ENCODE data around the gene TBX15.
"Not testable (repeated sequence)": the region's sequence is repeated elsewhere in the genome, so short reads cannot be mapped to it uniquely, and the experiment has no call there.

The TBX15 gene

DNA sequence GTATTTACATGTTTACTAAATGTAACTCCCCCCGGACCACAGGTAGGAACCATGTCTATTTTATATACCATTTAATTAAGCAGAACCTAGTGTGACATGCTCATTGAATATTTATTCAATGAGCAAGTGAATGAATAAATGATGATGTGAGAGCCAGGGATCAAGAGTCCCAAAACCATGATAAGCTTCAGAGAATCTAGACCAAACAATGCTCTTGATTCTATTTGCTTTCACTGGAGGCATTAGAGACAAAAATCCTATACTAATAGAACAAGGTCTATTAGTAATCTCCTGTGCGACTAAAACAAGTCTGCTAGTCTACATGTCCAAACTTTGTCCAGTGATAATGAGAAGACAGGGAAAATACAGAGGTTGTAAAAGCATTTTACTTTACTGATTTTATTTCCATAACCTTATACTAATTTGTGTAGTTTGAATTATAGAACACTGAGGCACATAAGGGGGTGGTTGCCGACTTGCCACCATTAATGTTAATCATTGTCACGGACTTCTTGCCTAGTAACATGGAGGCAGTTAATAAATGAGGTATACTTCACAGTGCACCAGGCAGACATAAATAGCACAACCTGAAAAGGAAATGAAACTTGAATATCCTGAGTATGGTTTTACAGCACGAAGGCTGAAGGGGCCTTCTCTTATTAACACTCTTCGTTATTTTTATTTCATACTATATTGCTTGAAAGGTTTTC lies 69.8 kb downstream of the TBX15 start:
- Histone ChIP-seq H3K27ac (no peak overlapping the region), H3K4me3 (no peak overlapping the region)
- DNase-seq (ENCODE audit: low spot score) = no peak
- no peak for TF ChIP-seq CTCF (IDR thresholded peaks at IDR 0.05)

DNA sequence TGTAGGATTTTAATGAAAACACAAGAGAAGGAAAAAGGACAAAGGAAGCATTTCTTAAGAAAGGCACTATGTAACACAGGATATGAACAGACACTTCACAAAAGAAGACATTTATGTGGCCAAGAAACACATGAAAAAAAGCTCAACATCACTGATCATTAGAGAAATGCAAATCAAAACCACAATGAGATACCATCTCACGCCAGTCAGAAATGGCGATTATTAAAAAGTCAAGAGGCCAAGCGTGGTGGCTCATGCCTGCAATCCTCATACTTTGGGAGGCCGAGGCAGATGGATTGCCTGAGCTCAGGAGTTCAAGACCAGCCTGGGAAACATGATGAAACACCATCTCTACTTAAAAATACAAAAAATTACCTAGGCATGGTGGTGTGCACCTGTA lies 71.8 kb downstream of the TBX15 start:
- not testable (repeated sequence) for H3K27ac ChIP-seq; DNase-seq (ENCODE audit: low spot score); H3K4me3 ChIP-seq

DNA sequence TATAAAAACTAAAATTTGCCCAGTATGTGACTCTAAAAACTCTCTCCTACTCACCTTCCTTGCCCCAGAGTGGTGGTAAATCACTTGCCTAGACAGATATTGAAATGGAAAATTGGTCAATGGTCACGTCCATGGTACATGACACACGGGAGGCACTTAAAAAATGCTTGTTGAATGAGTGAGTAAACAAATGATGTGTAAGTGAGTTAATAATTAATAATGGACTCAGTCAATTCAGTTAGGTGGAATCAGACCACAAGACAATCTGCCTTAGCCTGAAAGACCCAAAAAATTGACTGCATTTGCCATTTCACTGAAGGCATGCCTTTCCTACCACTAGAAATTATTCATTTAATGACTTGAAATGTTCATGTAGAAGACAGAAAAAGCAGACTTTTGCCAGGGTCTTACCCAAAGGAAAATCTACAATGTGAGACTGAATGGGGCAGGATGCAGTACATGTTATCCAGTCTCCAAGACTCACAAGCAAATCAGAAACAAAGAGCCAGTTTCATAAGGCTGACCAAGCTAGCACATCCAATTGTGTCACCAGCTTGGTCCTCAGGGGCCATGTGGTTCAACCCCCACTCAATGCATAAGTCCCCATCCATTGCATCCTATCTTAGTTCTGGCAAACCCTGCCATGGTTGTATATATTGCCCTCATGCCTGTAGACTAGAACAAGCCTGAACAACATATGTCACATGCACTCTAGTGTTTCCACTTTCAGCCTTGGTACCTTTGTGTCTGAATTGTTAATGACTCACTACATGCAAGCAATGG lies 73.6 kb downstream of the TBX15 start:
- DNase-seq (ENCODE audit: low spot score) = no peak
- Histone ChIP-seq H3K4me3 (no peak overlapping the region), H3K27ac (no peak overlapping the region)
- TF ChIP-seq CTCF (IDR thresholded peaks at IDR 0.05) = no peak

DNA sequence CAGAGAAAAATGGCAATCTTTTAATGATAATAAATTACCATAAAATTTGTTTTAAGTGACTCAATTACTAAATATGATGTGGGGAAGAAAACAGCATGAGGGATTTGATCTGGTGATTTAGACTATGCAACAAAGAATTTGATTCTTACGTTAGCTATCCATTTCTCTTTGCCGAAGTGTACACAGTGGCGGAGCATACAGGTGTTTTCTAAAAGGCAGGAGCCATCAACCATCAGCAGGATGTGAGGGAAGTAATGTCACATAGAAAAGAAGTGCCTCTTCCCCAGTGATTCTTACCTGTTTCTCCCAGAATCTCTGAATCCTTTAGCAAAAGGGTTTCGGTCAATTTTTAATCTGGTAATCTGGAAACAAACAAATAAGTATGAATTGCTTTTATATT lies 74.3 kb downstream of the TBX15 start:
- TF ChIP-seq CTCF (IDR thresholded peaks at IDR 0.05) = no peak
- no peak for DNase-seq (ENCODE audit: low spot score)
- H3K4me3 ChIP-seq = no peak overlapping the region
- no peak overlapping the region for H3K27ac ChIP-seq

- Histone ChIP-seq H3K27ac (no peak overlapping the region), H3K4me3 (no peak overlapping the region)
- TF ChIP-seq CTCF (IDR thresholded peaks at IDR 0.05) = no peak
- no peak for DNase-seq (ENCODE audit: low spot score)
Measured at GRCh38 chr1:118912574-118912973, 75.6 kb downstream of the TBX15 start.

DNA sequence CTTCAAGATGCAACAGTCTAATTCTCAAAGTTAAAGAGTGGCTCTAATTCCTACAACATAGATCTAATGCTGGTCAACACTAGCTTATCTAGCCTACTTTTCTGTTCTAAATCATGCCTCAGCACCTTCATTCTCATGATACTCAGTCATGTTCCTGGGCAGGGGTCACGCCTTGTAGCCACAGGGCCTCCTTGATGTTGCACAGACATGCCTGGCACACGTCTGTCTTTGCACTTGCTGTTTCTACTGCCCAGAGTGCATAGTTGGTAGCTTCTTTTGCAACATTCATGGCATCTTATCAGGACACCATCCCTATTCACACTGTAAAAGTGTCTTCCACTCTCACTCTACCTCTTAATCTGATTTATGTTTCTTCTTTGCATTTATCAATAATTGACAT lies 76.6 kb downstream of the TBX15 start:
- H3K27ac ChIP-seq = no peak overlapping the region
- no peak for TF ChIP-seq CTCF (IDR thresholded peaks at IDR 0.05)
- no peak overlapping the region for H3K4me3 ChIP-seq
- no peak for DNase-seq (ENCODE audit: low spot score)

DNA sequence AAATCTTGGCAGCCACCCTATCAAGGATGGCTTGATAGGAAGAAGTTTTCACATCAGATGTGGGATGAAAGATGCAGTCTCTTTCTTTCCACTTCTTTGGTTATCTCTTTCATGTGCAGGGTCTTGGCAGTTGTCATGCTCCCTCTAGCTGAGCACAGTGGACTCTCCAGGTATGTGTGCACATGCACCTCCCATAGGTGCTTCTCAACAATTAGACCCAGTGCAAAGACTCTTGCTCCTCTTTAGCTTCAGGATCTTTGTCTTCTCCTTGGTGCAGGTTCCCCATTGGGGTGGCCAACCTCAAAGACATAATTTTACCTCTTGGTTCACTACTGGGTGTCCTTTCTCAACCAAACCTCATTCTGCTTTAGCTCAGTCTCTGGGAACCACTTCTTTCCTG lies 80.7 kb downstream of the TBX15 start:
- no peak for DNase-seq (ENCODE audit: low spot score)
- no peak overlapping the region for H3K27ac ChIP-seq
- no peak overlapping the region for H3K4me3 ChIP-seq
- TF ChIP-seq CTCF (IDR thresholded peaks at IDR 0.05) = no peak

Data from coronary artery (tissue), 2 donors.